PC-3 (cell line): Measurements from ENCODE around the gene CYCS.

Experiments used
- CTCF ChIP-seq: fragments of 300-600 bp; sonication (generic); conservative IDR thresholded peaks from 2 replicates; pipeline ENCODE4 v1.5.1; 2017; ENCODE audit warnings: antibody characterized with exemption, low read depth, mild to moderate bottlenecking, low read length
- EZH2 ChIP-seq: fragments of 300-600 bp; sonication (generic); IDR thresholded peaks from one replicate; pipeline ENCODE4 v1.6.1; 2017; ENCODE audit warnings: antibody characterized with exemption, mild to moderate bottlenecking, low read length; ENCODE audit not compliant: unreplicated experiment

GRCh38 chr7:25098096-25099046 lies 26.7 kb downstream of the CYCS start:
- TF ChIP-seq CTCF (peak; percentile 93), EZH2 (no peak)
